Thyroid gland (tissue), 4 donors: ENCODE data around the gene NPC2.

Source experiments
- CTCF ChIP-seq, 6 experiments: fragments of 200-600 bp in 3 of 6; fragments of 450-650 bp in 3 of 6; sonication (generic) in 3 of 6; IDR thresholded peaks; one replicate each; pipeline ENCODE4 v1.5.1; 2016 to 2019; ENCODE audit warnings: antibody characterized with exemption in 6 of 6, mild to moderate bottlenecking in 2 of 6, inconsistent platforms in 1 of 6, moderate library complexity in 1 of 6
- POLR2A ChIP-seq, 2 donors: fragments of 450-650 bp; IDR thresholded peaks; one replicate each; pipeline ENCODE4 v1.6.1; 2017; ENCODE audit warnings: antibody characterized with exemption in 2 of 2, mild to moderate bottlenecking in 2 of 2, moderate library complexity in 1 of 2

GRCh38 chr14:74510223-74510931 is 17.3 kb upstream of the NPC2 start:
- TF ChIP-seq CTCF (IDR thresholded peaks at IDR 0.05): no peak
- TF ChIP-seq POLR2A (IDR thresholded peaks at IDR 0.05): no peak
